ENCODE measurements around the gene OTUD3.

DNA sequence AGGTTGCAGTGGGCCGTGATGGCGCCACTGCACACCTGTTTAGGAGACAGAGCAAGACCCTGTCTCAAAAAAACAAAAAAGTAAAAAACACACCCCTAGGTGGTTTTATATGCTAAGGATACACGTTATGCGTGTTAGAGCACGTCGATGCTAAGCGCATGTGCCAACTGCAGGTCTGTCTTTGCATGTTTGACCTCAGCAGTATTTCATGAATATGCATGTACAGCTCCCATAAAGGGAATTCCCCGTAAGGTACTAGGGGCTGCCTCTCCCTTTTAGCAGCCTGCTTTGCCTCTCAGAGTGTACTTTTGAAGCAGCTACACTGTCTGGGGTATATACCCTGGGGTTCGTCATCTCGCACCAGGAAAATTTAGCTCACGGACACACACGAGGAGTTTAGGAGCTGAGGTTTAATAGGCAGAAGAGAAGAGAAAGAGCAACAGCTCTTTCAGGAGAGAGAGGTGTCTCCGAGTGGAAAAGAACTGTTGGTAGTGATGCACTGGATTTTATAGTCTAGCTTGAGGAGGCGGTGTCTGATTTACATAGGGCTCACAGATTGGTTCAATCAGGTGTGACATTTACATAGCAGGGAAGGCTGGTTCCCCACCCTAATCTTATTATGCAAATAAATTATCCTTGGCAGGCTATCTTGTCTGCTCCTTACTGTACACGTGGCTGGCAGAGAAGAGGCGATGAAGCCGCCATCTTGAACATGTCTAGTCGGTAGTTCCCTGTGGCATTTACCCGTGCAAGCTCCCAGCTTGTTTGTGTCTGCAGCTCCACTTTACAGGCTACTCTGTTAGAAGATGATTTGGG, 4.2 kb upstream of the OTUD3 start:
- TF ChIP-seq, protein P1, sequence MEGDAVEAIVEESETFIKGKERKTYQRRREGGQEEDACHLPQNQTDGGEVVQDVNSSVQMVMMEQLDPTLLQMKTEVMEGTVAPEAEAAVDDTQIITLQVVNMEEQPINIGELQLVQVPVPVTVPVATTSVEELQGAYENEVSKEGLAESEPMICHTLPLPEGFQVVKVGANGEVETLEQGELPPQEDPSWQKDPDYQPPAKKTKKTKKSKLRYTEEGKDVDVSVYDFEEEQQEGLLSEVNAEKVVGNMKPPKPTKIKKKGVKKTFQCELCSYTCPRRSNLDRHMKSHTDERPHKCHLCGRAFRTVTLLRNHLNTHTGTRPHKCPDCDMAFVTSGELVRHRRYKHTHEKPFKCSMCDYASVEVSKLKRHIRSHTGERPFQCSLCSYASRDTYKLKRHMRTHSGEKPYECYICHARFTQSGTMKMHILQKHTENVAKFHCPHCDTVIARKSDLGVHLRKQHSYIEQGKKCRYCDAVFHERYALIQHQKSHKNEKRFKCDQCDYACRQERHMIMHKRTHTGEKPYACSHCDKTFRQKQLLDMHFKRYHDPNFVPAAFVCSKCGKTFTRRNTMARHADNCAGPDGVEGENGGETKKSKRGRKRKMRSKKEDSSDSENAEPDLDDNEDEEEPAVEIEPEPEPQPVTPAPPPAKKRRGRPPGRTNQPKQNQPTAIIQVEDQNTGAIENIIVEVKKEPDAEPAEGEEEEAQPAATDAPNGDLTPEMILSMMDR (IDR thresholded peaks at IDR 0.05) = no peak
- TF ChIP-seq POLR2A (IDR thresholded peaks at IDR 0.05) = no peak
